Glomerular visceral epithelial cell (primary cell): Measurements from ENCODE around the gene FEZF2.

Source experiments
- DNase-seq: peaks from one replicate; pipeline ENCODE4 v3.0.0-alpha.2; 2016; ENCODE audit errors: extremely low spot score

FEZF2 gene

GRCh38 chr3:62373714-62374333 lies 474 bp upstream of the FEZF2 start:
- no peak for DNase-seq

GRCh38 chr3:62372621-62373041 lies 719 bp downstream of the FEZF2 start:
- no peak for DNase-seq

GRCh38 chr3:62371720-62372591 lies 1.4 kb downstream of the FEZF2 start:
- no peak for DNase-seq

- DNase-seq = no peak
These were observed 2.3 kb downstream of the FEZF2 start for GRCh38 chr3:62370858-62371719.

GRCh38 chr3:62370112-62370857 lies 3.1 kb downstream of the FEZF2 start:
- DNase-seq = no peak

- no peak for DNase-seq
These were observed 3.9 kb downstream of the FEZF2 start for GRCh38 chr3:62369476-62369743.

- DNase-seq = no peak
These were observed 4.5 kb downstream of the FEZF2 start for GRCh38 chr3:62368705-62369475.

- DNase-seq = no peak
These were observed 5.1 kb downstream of the FEZF2 start for GRCh38 chr3:62368290-62368704.

- no peak for DNase-seq
These were observed 5.6 kb downstream of the FEZF2 start for GRCh38 chr3:62367763-62368195.

GRCh38 chr3:62366126-62366484 lies 7.2 kb downstream of the FEZF2 start:
- no peak for DNase-seq

GRCh38 chr3:62365391-62366125 lies 7.8 kb downstream of the FEZF2 start:
- no peak for DNase-seq

GRCh38 chr3:62364191-62364590 lies 9.2 kb downstream of the FEZF2 start:
- DNase-seq = no peak

GRCh38 chr3:62363275-62363674 lies 10.1 kb downstream of the FEZF2 start:
- peak; percentile 40 for DNase-seq

- DNase-seq = no peak
These were observed 11.5 kb downstream of the FEZF2 start for GRCh38 chr3:62361824-62362223.

GRCh38 chr3:62361261-62361660 lies 12.1 kb downstream of the FEZF2 start:
- no peak for DNase-seq

- DNase-seq = no peak
These were observed 13.8 kb downstream of the FEZF2 start for GRCh38 chr3:62359531-62359930.

- DNase-seq = no peak
These were observed 17.0 kb downstream of the FEZF2 start for GRCh38 chr3:62356356-62356755.

GRCh38 chr3:62355703-62356102 lies 17.6 kb downstream of the FEZF2 start:
- no peak for DNase-seq

- DNase-seq = no peak
These were observed 29.6 kb downstream of the FEZF2 start for GRCh38 chr3:62343755-62344154.

- no peak for DNase-seq
These were observed 38.2 kb downstream of the FEZF2 start for GRCh38 chr3:62335196-62335595.
